ENCODE data around the gene CPED1.

DNA sequence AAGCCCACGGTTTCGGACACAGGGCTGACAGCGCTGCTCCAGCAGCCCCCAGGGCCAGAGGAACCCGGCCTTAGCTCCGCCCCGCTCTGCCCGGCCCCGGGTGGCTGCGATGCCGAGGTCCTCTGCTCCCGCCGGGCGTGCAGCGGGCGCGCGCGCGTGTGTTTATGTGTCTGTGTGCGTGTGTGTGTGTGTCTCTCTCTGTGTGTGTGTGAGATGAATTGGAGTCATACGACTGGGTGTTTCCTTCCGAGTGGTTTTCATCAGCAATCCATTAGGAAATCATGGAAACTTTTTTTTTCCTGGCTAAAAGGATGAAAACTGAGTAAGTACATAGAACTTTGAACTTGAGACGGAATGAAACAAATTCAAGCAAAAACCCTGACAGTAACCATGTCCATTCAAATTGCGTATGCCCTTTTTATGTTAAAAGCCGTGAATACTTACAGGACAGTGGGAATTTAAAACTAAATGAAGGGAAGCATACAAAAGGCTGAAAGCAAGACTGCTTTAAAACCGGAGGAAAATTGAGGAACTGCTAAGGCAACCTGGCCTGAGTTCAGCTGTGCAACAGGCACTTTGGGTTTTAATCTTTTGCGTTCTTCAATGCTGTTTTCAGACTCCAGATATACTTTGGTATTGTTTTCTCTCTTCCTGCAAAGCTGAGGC is at the start of gene CPED1:
- TF ChIP-seq, protein P1, sequence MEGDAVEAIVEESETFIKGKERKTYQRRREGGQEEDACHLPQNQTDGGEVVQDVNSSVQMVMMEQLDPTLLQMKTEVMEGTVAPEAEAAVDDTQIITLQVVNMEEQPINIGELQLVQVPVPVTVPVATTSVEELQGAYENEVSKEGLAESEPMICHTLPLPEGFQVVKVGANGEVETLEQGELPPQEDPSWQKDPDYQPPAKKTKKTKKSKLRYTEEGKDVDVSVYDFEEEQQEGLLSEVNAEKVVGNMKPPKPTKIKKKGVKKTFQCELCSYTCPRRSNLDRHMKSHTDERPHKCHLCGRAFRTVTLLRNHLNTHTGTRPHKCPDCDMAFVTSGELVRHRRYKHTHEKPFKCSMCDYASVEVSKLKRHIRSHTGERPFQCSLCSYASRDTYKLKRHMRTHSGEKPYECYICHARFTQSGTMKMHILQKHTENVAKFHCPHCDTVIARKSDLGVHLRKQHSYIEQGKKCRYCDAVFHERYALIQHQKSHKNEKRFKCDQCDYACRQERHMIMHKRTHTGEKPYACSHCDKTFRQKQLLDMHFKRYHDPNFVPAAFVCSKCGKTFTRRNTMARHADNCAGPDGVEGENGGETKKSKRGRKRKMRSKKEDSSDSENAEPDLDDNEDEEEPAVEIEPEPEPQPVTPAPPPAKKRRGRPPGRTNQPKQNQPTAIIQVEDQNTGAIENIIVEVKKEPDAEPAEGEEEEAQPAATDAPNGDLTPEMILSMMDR (IDR thresholded peaks at IDR 0.05), result no peak
- TF ChIP-seq REST (IDR thresholded peaks at IDR 0.05; ENCODE audit: insufficient read depth in 1 of 2, low read depth in 2 of 2, low read length in 1 of 2) (no peak), POLR2AphosphoS5 (IDR thresholded peaks at IDR 0.05; ENCODE audit: low read depth, low read length) (no peak), TCF7L2 (IDR thresholded peaks at IDR 0.05; ENCODE audit: low read depth, low read length) (no peak), SIN3A (IDR thresholded peaks at IDR 0.05; ENCODE audit: borderline replicate concordance, insufficient read depth, low read depth, low read length) (no peak)
